A673 (cell line): ENCODE results near the gene KCNMA1. TPM values are rescaled to one million over a fixed set of nuclear protein-coding genes. Genes with fewer than 3 reads are reported as not detected.

Source experiments
- BruUV-seq: library from RNA; stranded (reverse); fragments of 400-500 nt; replicated peaks from 2 replicates; lab custom pipeline; 2021; lab: Mats Ljungman, UMichigan
- CTCF ChIA-PET: fragments of 300-600 bp; sonication (Branson Sonifier 250); formaldehyde crosslinking; loops from one replicate; lab custom pipeline; 2022; ENCODE audit warnings: antibody characterized with exemption; lab: Charles Lee
- POLR2A ChIA-PET: fragments of 300-600 bp; sonication (Branson Sonifier 250); formaldehyde crosslinking; loops from one replicate; lab custom pipeline; 2022; ENCODE audit warnings: antibody characterized with exemption; ENCODE audit not compliant: low non-redundant PET; lab: Charles Lee
- DNase-seq: peaks from one replicate; pipeline ENCODE4 v3.0.0-alpha.2; 2015; ENCODE audit warnings: low spot score
- H3K27ac ChIP-seq: fragments of 200-600 bp; sonication (generic); 2 replicates; pipeline ENCODE4 v1.5.1; 2016; ENCODE audit warnings: mixed run types, low read depth, mild to moderate bottlenecking, mixed read lengths, antibody characterized with exemption, low read length; ENCODE audit not compliant: poor library complexity, severe bottlenecking
- H3K27me3 ChIP-seq: fragments of 200-600 bp; sonication (generic); replicated peaks from 2 replicates; pipeline ENCODE4 v1.6.1; 2017; ENCODE audit warnings: mixed run types, low read depth, mild to moderate bottlenecking, mixed read lengths, antibody characterized with exemption, low read length; ENCODE audit not compliant: insufficient read depth, poor library complexity
- H3K36me3 ChIP-seq: fragments of 200-600 bp; sonication (generic); 2 replicates; pipeline ENCODE4 v1.6.1; 2016; ENCODE audit warnings: mixed run types, mild to moderate bottlenecking, mixed read lengths, antibody characterized with exemption, low read length; ENCODE audit not compliant: insufficient read depth, poor library complexity, severe bottlenecking
- H3K4me1 ChIP-seq: fragments of 200-600 bp; sonication (generic); 2 replicates; pipeline ENCODE4 v1.6.1; 2017; ENCODE audit warnings: mixed run types, mild to moderate bottlenecking, mixed read lengths, antibody characterized with exemption, low read length; ENCODE audit not compliant: insufficient read depth, poor library complexity, severe bottlenecking
- H3K4me3 ChIP-seq: fragments of 200-600 bp; sonication (generic); 2 replicates; pipeline ENCODE4 v1.5.1; 2016; ENCODE audit warnings: low read depth, mixed run types, mild to moderate bottlenecking, mixed read lengths, low read length; ENCODE audit not compliant: poor library complexity, severe bottlenecking
- H3K9me3 ChIP-seq: fragments of 200-600 bp; sonication (generic); 2 replicates; pipeline ENCODE4 v1.6.1; 2016; ENCODE audit warnings: mixed run types, low read depth, mild to moderate bottlenecking, mixed read lengths, antibody characterized with exemption, low read length; ENCODE audit not compliant: poor library complexity, severe bottlenecking
- EZH2 ChIP-seq: fragments of 200-600 bp; sonication (generic); IDR thresholded peaks from 2 replicates; pipeline ENCODE4 v1.6.1; 2017; ENCODE audit warnings: borderline replicate concordance, low read depth, mild to moderate bottlenecking, mixed read lengths, antibody characterized with exemption, low read length; ENCODE audit not compliant: poor library complexity, severe bottlenecking
- intact Hi-C: fragments of 100-400 bp; cut with micrococcal nuclease; formaldehyde crosslinking; loops from one replicate; pipeline ENCODE4 v1.10.0; 2022; ENCODE audit not compliant: unreplicated experiment
- total RNA-seq: library from RNA; stranded (reverse); gene quantifications from 2 replicates; pipeline ENCODE4 v1.2.3, GENCODE V29; 2021
- TF ChIP-seq, protein P1 (sequence below): fragments of 300-800, 200-600 bp; sonication (generic); conservative IDR thresholded peaks from 2 replicates; pipeline ENCODE4 v1.5.1; 2017; ENCODE audit warnings: low read depth, mild to moderate bottlenecking, antibody characterized with exemption, low read length, moderate library complexity, mixed read lengths

KCNMA1 gene
- total RNA-seq, 1 experiment from 2014 or later = 0.84 TPM

DNA sequence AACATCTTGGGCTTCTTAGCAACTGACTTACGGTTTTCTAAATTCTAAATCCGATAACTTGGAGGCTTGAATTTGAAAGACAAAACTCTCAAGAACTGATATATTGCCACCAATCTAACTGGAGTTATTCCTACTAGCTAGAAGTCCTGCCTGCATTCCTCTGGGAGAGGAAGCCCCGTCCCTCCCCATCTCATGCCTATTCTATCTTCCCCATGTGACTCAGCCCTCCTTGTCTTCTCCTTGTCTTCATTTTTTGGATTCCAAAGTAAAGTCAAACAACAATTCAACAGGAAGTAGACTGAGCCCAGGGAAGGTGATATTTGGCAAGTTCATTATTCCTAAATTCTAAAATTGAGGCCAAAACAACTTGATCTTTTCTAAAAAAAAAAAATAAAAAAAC lies 587.7 kb downstream of the KCNMA1 start:
- no TSS peak for BruUV-seq
- no peak overlapping the region for H3K27ac ChIP-seq
- H3K27me3 ChIP-seq = peaks cover 14% of the 10 kb centered on the region
- no peaks in the 10 kb centered on the region for H3K9me3 ChIP-seq
- no peaks in the 10 kb centered on the region for H3K36me3 ChIP-seq
- CTCF ChIA-PET = no interaction called here
- TF ChIP-seq, protein P1, sequence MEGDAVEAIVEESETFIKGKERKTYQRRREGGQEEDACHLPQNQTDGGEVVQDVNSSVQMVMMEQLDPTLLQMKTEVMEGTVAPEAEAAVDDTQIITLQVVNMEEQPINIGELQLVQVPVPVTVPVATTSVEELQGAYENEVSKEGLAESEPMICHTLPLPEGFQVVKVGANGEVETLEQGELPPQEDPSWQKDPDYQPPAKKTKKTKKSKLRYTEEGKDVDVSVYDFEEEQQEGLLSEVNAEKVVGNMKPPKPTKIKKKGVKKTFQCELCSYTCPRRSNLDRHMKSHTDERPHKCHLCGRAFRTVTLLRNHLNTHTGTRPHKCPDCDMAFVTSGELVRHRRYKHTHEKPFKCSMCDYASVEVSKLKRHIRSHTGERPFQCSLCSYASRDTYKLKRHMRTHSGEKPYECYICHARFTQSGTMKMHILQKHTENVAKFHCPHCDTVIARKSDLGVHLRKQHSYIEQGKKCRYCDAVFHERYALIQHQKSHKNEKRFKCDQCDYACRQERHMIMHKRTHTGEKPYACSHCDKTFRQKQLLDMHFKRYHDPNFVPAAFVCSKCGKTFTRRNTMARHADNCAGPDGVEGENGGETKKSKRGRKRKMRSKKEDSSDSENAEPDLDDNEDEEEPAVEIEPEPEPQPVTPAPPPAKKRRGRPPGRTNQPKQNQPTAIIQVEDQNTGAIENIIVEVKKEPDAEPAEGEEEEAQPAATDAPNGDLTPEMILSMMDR = no peak
- no peak for TF ChIP-seq EZH2
- no peak overlapping the region for H3K4me3 ChIP-seq
- intact Hi-C loops = no loop called here
- POLR2A ChIA-PET = no interaction called here
- DNase-seq = no peak
- peaks cover 2% of the 10 kb centered on the region for H3K4me1 ChIP-seq

DNA sequence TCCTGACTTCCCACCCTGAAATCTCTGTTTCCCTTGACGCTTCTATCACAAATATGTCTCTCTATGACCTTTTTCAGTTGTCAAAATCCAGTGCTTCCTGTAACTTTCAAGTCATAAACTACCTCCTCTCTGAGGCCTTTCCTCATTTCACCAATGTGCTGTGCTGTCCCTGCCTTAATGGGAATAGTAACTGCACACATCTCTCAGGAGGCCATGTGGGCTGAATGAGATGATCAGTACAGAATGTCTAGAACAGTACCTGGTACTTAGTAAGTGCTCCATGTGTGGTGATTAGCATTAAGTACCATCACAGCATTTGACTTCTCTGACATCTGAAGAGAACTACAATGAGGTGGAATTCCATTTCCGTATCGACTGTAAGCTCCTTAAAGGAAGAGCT lies 588.5 kb downstream of the KCNMA1 start:
- H3K36me3 ChIP-seq = no peaks in the 10 kb centered on the region
- BruUV-seq = no TSS peak

DNA sequence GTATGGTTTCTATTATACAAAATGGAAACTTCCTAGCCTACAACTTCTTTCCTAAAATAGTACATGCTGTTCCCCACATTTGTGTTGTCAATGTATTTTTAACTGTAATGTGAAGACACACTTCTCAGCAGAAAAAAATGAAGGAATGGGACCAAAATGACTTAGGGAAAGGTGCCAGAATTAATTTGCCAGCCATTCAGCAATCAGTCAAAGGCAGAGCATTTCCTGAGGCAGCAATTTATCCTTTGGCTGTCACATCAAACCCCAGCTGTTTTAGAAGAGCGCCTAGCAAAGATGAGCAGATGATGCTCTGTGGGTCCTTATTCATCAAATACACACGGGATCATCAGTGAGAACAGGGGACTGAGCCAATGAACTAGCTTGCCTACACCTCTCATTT lies 592.5 kb downstream of the KCNMA1 start:
- no TSS peak for BruUV-seq
- no peaks in the 10 kb centered on the region for H3K9me3 ChIP-seq
- ChIA-PET POLR2A (no interaction called here), CTCF (no interaction called here)
- TF ChIP-seq, protein P1 = no peak
- TF ChIP-seq EZH2 = no peak
- H3K27ac ChIP-seq = no peak overlapping the region
- H3K4me3 ChIP-seq = no peak overlapping the region
- peak; percentile 28 for DNase-seq
- intact Hi-C loops = no loop called here
- H3K36me3 ChIP-seq = no peaks in the 10 kb centered on the region
- H3K4me1 ChIP-seq = peaks cover 18% of the 10 kb centered on the region
- no peaks in the 10 kb centered on the region for H3K27me3 ChIP-seq

More for the DNA sequence above, 588.5 kb downstream of the KCNMA1 start:
- Histone ChIP-seq H3K27me3 (peaks cover 6% of the 10 kb centered on the region), H3K9me3 (no peaks in the 10 kb centered on the region), H3K4me3 (no peak overlapping the region), H3K4me1 (peaks cover 5% of the 10 kb centered on the region), H3K27ac (no peak overlapping the region)
- no peak for DNase-seq
- intact Hi-C loops = no loop called here
- ChIA-PET CTCF (no interaction called here), POLR2A (no interaction called here)
- TF ChIP-seq, protein P1 = no peak
- no peak for TF ChIP-seq EZH2
